CD4-positive, alpha-beta T cell (primary cell): ENCODE measurements around the gene CYTL1. TPM values are rescaled to one million over a fixed set of nuclear protein-coding genes. Genes with fewer than 3 reads are reported as not detected.
"Not testable (repeated sequence)": the region's sequence is repeated elsewhere in the genome, so short reads cannot be mapped to it uniquely, and the experiment has no call there.

Experiments
- ATAC-seq: fragments of 200-7000 bp; cut with Tn5 transposase; one replicate; pipeline ENCODE4 v1.10.0; 2022; ENCODE audit warnings: mild to moderate bottlenecking; ENCODE audit not compliant: poor library complexity
- CTCF ChIA-PET: fragments of 350-600 bp; sonication (Branson Sonifier 250); formaldehyde crosslinking; loops from one replicate; lab custom pipeline; 2021; ENCODE audit warnings: antibody characterized with exemption, inconsistent platforms; lab: Charles Lee
- POLR2A ChIA-PET: fragments of 350-600 bp; sonication (Branson Sonifier 250); formaldehyde crosslinking; loops from one replicate; lab custom pipeline; 2021; ENCODE audit warnings: antibody characterized with exemption, inconsistent platforms; lab: Charles Lee
- DNase-seq, 14 experiments: peaks; one replicate each; pipeline ENCODE4 v3.0.0-alpha.2; 2013 to 2020; ENCODE audit warnings: mixed read lengths in 2 of 14
- H3K27ac ChIP-seq, 2 donors: one replicate each; pipeline versions ENCODE4 v1.5.1 to v1.7.0; 2013; ENCODE audit warnings: low read length in 2 of 2, low read depth in 1 of 2, mild to moderate bottlenecking in 1 of 2
- H3K27me3 ChIP-seq, 2 experiments: 1 replicate in 1 of 2; 2 replicates in 1 of 2; pipeline versions ENCODE4 v1.6.1 to v1.7.0; 2013; ENCODE audit warnings: low read length in 2 of 2, control low read depth in 1 of 2, mild to moderate bottlenecking in 1 of 2, moderate library complexity in 1 of 2; ENCODE audit not compliant: insufficient read depth in 2 of 2, control insufficient read depth in 1 of 2
- H3K36me3 ChIP-seq: one replicate; pipeline ENCODE4 v1.6.1; 2013; ENCODE audit warnings: low read length, control low read depth; ENCODE audit not compliant: insufficient read depth
- H3K4me1 ChIP-seq: one replicate; pipeline ENCODE4 v1.6.1; 2013; ENCODE audit warnings: low read length, control low read depth; ENCODE audit not compliant: insufficient read depth
- H3K4me3 ChIP-seq: one replicate; pipeline ENCODE4 v1.5.1; 2013; ENCODE audit warnings: mild to moderate bottlenecking, low read length, moderate library complexity
- H3K9me3 ChIP-seq, 2 experiments: 1 replicate in 1 of 2; 2 replicates in 1 of 2; pipeline versions ENCODE4 v1.6.1 to v1.7.0; 2013; ENCODE audit warnings: low read length in 2 of 2, mild to moderate bottlenecking in 2 of 2, control low read depth in 1 of 2, moderate library complexity in 1 of 2; ENCODE audit not compliant: control insufficient read depth in 1 of 2, insufficient read depth in 1 of 2
- H3K27ac Mint-ChIP-seq: one replicate; pipeline ENCODE4 v1.8.0; 2020; ENCODE audit warnings: mixed read lengths
- H3K27me3 Mint-ChIP-seq: one replicate; pipeline ENCODE4 v1.8.0; 2021; ENCODE audit warnings: mixed read lengths
- H3K36me3 Mint-ChIP-seq: one replicate; pipeline ENCODE4 v1.8.0; 2021; ENCODE audit warnings: low read depth, mixed read lengths
- H3K4me1 Mint-ChIP-seq: one replicate; pipeline ENCODE4 v1.8.0; 2021; ENCODE audit warnings: low read depth, mixed read lengths
- H3K4me3 Mint-ChIP-seq: one replicate; pipeline ENCODE4 v1.8.0; 2020; ENCODE audit warnings: mild to moderate bottlenecking, mixed read lengths
- H3K9me3 Mint-ChIP-seq: one replicate; pipeline ENCODE4 v1.8.0; 2020; ENCODE audit warnings: mixed read lengths
- CTCF ChIP-seq: fragments of 200-600 bp; IDR thresholded peaks from one replicate; pipeline ENCODE4 v1.8.0; 2022; ENCODE audit warnings: antibody characterized with exemption, mild to moderate bottlenecking
- intact Hi-C, 2 experiments: fragments of 100-400 bp; cut with DNase I in 1 of 2; cut with micrococcal nuclease in 1 of 2; formaldehyde crosslinking; loops; one replicate each; pipeline versions ENCODE4 v1.15.1 to v1.9.0; 2023 to 2025; cut with DNase I, micrococcal nuclease
- polyA plus RNA-seq, 2 donors: library from polyadenylated mRNA; unstranded; fragments of 120-200 nt; gene quantifications; one replicate each; pipeline ENCODE4 v1.2.1, GENCODE V29; 2013
- total RNA-seq, 174 experiments: library from RNA in 2 of 174; stranded (reverse) in 2 of 174; gene quantifications; one replicate each; pipeline ENCODE4 v1.2.3 and lab custom pipeline; 2021 to 2026

The CYTL1 gene
- not detected for total RNA-seq
- polyA plus RNA-seq (2013, experiment 1 of 2), result 0.15 TPM
- polyA plus RNA-seq (2013, experiment 2 of 2), result 0.19 TPM
- total RNA-seq (lab: John Stamatoyannopoulos, UW), result 0 to 2.7 (median 0.31) reads per million in 172 experiments

- Histone ChIP-seq H3K36me3 (no peaks in the 10 kb centered on the region), H3K27ac (no peak within 1 kb of the TSS), H3K9me3 (peaks cover 0 to 6% of the 10 kb centered on the region in 2 experiments), H3K4me1 (peaks cover 5% of the 10 kb centered on the region), H3K27me3 (peaks cover 6 to 33% of the 10 kb centered on the region in 2 experiments), H3K4me3 (no peak within 1 kb of the TSS)
- no peak for DNase-seq
- CTCF ChIA-PET, result no interaction called here
- H3K4me1 Mint-ChIP-seq, result peaks cover 5% of the 10 kb centered on the region
- TF ChIP-seq CTCF, result no peak
- H3K27me3 Mint-ChIP-seq, result peaks cover 26% of the 10 kb centered on the region
- ATAC-seq, result no peak
- no peak within 1 kb of the TSS for H3K27ac Mint-ChIP-seq
- no peaks in the 10 kb centered on the region for H3K36me3 Mint-ChIP-seq
- POLR2A ChIA-PET, result no interaction called here
- H3K9me3 Mint-ChIP-seq, result no peaks in the 10 kb centered on the region
- intact Hi-C loops, result no loop called here
- no peak within 1 kb of the TSS for H3K4me3 Mint-ChIP-seq
Measured at GRCh38 chr4:5019274-5019673, at the start of gene CYTL1. TSS of gene CYTL1 (minus strand) at chr4:5019458. CDS start at chr4:5019445, 13 bp downstream.

- H3K9me3 Mint-ChIP-seq, result no peaks in the 10 kb centered on the region
- intact Hi-C loops, result no loop called here
- H3K4me1 ChIP-seq, result no peaks in the 10 kb centered on the region
- H3K27me3 Mint-ChIP-seq, result peaks cover 10% of the 10 kb centered on the region
- peaks cover 5 to 8% of the 10 kb centered on the region in 2 experiments for H3K9me3 ChIP-seq
- no peak overlapping the region for H3K4me3 ChIP-seq
- no peak for TF ChIP-seq CTCF
- POLR2A ChIA-PET, result no interaction called here
- H3K36me3 Mint-ChIP-seq, result no peaks in the 10 kb centered on the region
- CTCF ChIA-PET, result no interaction called here
- no peaks in the 10 kb centered on the region for H3K4me1 Mint-ChIP-seq
- no peaks in the 10 kb centered on the region for H3K36me3 ChIP-seq
- no peak overlapping the region for H3K27ac Mint-ChIP-seq
- no peak overlapping the region for H3K27ac ChIP-seq
- DNase-seq, result no peak
- H3K27me3 ChIP-seq, result peaks cover 0 to 3% of the 10 kb centered on the region in 2 experiments
- no peak for ATAC-seq
- no peak overlapping the region for H3K4me3 Mint-ChIP-seq
Measured at GRCh38 chr4:5067908-5068307, 48.6 kb upstream of the CYTL1 start.

GRCh38 chr4:5066968-5067367 is 47.7 kb upstream of the CYTL1 start:
- H3K4me1 Mint-ChIP-seq, ATAC-seq, DNase-seq, H3K36me3 Mint-ChIP-seq, H3K4me3 ChIP-seq, H3K27me3 ChIP-seq, H3K27ac ChIP-seq, H3K9me3 ChIP-seq, H3K36me3 ChIP-seq, H3K4me3 Mint-ChIP-seq, H3K27me3 Mint-ChIP-seq, CTCF ChIA-PET, H3K9me3 Mint-ChIP-seq, intact Hi-C loops, H3K4me1 ChIP-seq, H3K27ac Mint-ChIP-seq, POLR2A ChIA-PET: not testable (repeated sequence)

GRCh38 chr4:5066101-5066500 is 46.8 kb upstream of the CYTL1 start:
- H3K27ac ChIP-seq, result no peak overlapping the region
- Mint-ChIP-seq H3K9me3 (no peaks in the 10 kb centered on the region), H3K36me3 (no peaks in the 10 kb centered on the region), H3K4me3 (no peak overlapping the region), H3K4me1 (no peaks in the 10 kb centered on the region), H3K27me3 (peaks cover 10% of the 10 kb centered on the region), H3K27ac (no peak overlapping the region)
- ChIA-PET CTCF (no interaction called here), POLR2A (no interaction called here)
- DNase-seq (no peak), ATAC-seq (no peak)
- no peak overlapping the region for H3K4me3 ChIP-seq
- peaks cover 5 to 8% of the 10 kb centered on the region in 2 experiments for H3K9me3 ChIP-seq
- intact Hi-C loops, result no loop called here
- no peak for TF ChIP-seq CTCF
- peaks cover 0 to 3% of the 10 kb centered on the region in 2 experiments for H3K27me3 ChIP-seq
- no peaks in the 10 kb centered on the region for H3K4me1 ChIP-seq
- no peaks in the 10 kb centered on the region for H3K36me3 ChIP-seq
